Left lung (tissue), 10 donors: ENCODE data around the gene NMUR2. TPM values are rescaled to one million over a fixed set of nuclear protein-coding genes. Genes with fewer than 3 reads are reported as not detected.

Experiments used
- ATAC-seq: fragments of 200-7000 bp; cut with Tn5 transposase; one replicate; pipeline ENCODE4 v1.9.1; 2020; ENCODE audit warnings: moderate library complexity
- DNase-seq, 4 donors: peaks; one replicate each; pipeline ENCODE4 v3.0.0-alpha.2; 2013 to 2020
- H3K27ac ChIP-seq, 2 donors: fragments of 200-600 bp; sonication (generic) in 1 of 2; one replicate each; pipeline versions ENCODE4 v1.5.0 to v1.8.0; 2020 to 2021
- H3K27me3 ChIP-seq, 2 donors: fragments of 200-600 bp; sonication (generic) in 1 of 2; one replicate each; pipeline versions ENCODE4 v1.5.0 to v1.8.0; 2020 to 2021
- H3K36me3 ChIP-seq, 2 donors: fragments of 200-600 bp; sonication (generic) in 1 of 2; one replicate each; pipeline versions ENCODE4 v1.5.0 to v1.8.0; 2020 to 2021
- H3K4me1 ChIP-seq, 2 donors: fragments of 200-600 bp; one replicate each; pipeline ENCODE4 v1.8.0; 2021
- H3K4me3 ChIP-seq, 2 donors: fragments of 200-600 bp; sonication (generic) in 1 of 2; one replicate each; pipeline versions ENCODE4 v1.5.0 to v1.8.0; 2020 to 2021; ENCODE audit warnings: mild to moderate bottlenecking in 1 of 2
- H3K9me3 ChIP-seq, 2 donors: fragments of 200-600 bp; sonication (generic) in 1 of 2; one replicate each; pipeline versions ENCODE4 v1.5.0 to v1.8.0; 2020 to 2021
- CTCF ChIP-seq, 2 donors: fragments of 200-600 bp; sonication (generic) in 1 of 2; IDR thresholded peaks; one replicate each; pipeline versions ENCODE4 v1.5.0 to v1.8.0; 2021; ENCODE audit warnings: antibody characterized with exemption in 2 of 2
- intact Hi-C, 2 donors: fragments of 100-400 bp; cut with DNase I; formaldehyde crosslinking; loops; one replicate each; pipeline versions ENCODE4 v1.11.2 to v1.14.2; 2022
- polyA plus RNA-seq, 6 donors: library from polyadenylated mRNA; unstranded; fragments of 120-200 nt; gene quantifications; one replicate each; pipeline ENCODE4 v1.2.1, GENCODE V29; 2013; ENCODE audit not compliant: insufficient read length in 6 of 6
- total RNA-seq, 2 donors: library from RNA; stranded (reverse); fragmentation: NEBNext Ultra II Directional; extraction: Animal tissue kit (Norgen Biotek cat#: 25700); gene quantifications; one replicate each; pipeline ENCODE4 v1.2.1, GENCODE V29; 2021
- donor health status: DM: no; HTN: yes; CAD: no.
- donor health status: DM: no; HTN: no; CAD: no.

The NMUR2 gene
- total and polyA plus RNA-seq, 8 donors = 0.25 to 1.3 (median 0.62) TPM

DNA sequence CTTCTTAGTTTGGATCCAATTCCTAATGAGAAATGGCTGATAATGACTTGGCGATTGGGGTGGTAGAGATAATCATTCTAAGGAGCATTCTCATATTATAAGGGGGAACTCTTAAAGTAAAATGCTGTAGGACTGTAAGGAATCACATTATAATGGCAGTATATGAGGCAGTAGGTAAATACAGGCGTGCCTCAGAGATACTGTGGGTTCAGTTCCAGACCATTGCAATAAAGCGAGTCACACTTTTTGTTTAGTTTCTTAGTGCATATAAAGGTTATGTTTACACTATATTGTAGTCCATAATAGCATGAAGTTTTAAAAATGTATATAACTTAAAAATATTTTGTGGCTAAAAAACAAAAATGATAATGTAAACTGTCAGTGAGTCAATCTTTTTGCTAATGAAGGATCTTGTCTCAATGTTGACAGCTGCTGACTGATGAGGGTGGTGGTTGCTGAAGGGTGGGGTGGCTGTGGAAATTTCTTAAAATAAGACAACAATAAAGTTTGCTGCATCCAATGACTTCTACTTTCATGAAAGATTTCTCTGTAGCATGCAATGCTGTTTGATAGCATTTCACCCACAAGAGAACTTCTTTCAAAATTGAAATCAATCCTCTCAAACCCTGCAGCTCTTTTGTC, 15.8 kb downstream of the NMUR2 start:
- H3K9me3 ChIP-seq = peaks cover 0 to 14% of the 10 kb centered on the region in 2 donors
- no peaks in the 10 kb centered on the region for H3K4me1 ChIP-seq
- ATAC-seq = no peak
- no peaks in the 10 kb centered on the region for H3K36me3 ChIP-seq
- DNase-seq = no peak
- intact Hi-C loops = no loop called here
- TF ChIP-seq CTCF (IDR thresholded peaks at IDR 0.05) = no peak
- no peaks in the 10 kb centered on the region for H3K27me3 ChIP-seq
- H3K4me3 ChIP-seq = no peak overlapping the region
- H3K27ac ChIP-seq = no peak overlapping the region

GRCh38 chr5:152388610-152389009, 16.5 kb downstream of the NMUR2 start:
- H3K4me1 ChIP-seq = no peaks in the 10 kb centered on the region
- H3K9me3 ChIP-seq = peaks cover 0 to 14% of the 10 kb centered on the region in 2 donors
- no peak for DNase-seq
- no peak for ATAC-seq
- TF ChIP-seq CTCF (IDR thresholded peaks at IDR 0.05) = no peak
- H3K27me3 ChIP-seq = no peaks in the 10 kb centered on the region
- H3K4me3 ChIP-seq = no peak overlapping the region
- no peaks in the 10 kb centered on the region for H3K36me3 ChIP-seq
- H3K27ac ChIP-seq = no peak overlapping the region
- intact Hi-C loops = no loop called here

GRCh38 chr5:152380415-152381123, 24.5 kb downstream of the NMUR2 start:
- ATAC-seq (no peak), DNase-seq (no peak)
- Histone ChIP-seq H3K4me1 (no peaks in the 10 kb centered on the region), H3K27ac (no peak overlapping the region), H3K9me3 (no peaks in the 10 kb centered on the region), H3K4me3 (no peak overlapping the region), H3K36me3 (no peaks in the 10 kb centered on the region), H3K27me3 (no peaks in the 10 kb centered on the region)
- no peak for TF ChIP-seq CTCF (IDR thresholded peaks at IDR 0.05)
- intact Hi-C loops = no loop called here

DNA sequence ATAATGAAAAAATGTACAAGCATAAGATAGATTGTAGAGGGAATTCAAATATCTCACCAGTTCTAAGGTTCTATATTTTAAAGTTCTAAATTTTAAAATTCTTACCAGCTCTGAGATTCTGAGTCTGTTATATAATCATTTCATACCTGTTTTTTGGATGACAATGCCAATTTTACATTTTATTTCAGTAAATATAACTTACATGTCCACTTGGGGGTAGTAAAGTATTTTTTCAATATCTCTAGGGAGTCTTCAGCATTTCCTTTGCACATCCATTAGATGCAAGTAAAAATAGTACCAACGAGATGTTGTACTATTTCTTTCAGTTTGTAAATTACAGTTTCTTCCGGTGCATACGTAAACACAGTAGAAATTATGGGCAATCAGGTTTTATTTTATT, 25.7 kb downstream of the NMUR2 start:
- intact Hi-C loops = no loop called here
- Histone ChIP-seq H3K4me1 (no peaks in the 10 kb centered on the region), H3K27ac (no peak overlapping the region), H3K9me3 (no peaks in the 10 kb centered on the region), H3K27me3 (no peaks in the 10 kb centered on the region), H3K36me3 (no peaks in the 10 kb centered on the region), H3K4me3 (no peak overlapping the region)
- DNase-seq = peak in 1 of 4 donors; percentile 14
- ATAC-seq = no peak
- no peak for TF ChIP-seq CTCF (IDR thresholded peaks at IDR 0.05)

GRCh38 chr5:152378730-152379129, 26.3 kb downstream of the NMUR2 start:
- H3K36me3 ChIP-seq = no peaks in the 10 kb centered on the region
- ATAC-seq (no peak), DNase-seq (no peak)
- no peaks in the 10 kb centered on the region for H3K9me3 ChIP-seq
- H3K27me3 ChIP-seq = no peaks in the 10 kb centered on the region
- no peak overlapping the region for H3K27ac ChIP-seq
- intact Hi-C loops = no loop called here
- no peak overlapping the region for H3K4me3 ChIP-seq
- no peak for TF ChIP-seq CTCF (IDR thresholded peaks at IDR 0.05)
- no peaks in the 10 kb centered on the region for H3K4me1 ChIP-seq
